Glutamatergic neuron (in vitro differentiated cells): ENCODE measurements around the gene CACNA1H. TPM values are rescaled to one million over a fixed set of nuclear protein-coding genes. Genes with fewer than 3 reads are reported as not detected.

Experiments used
- DNase-seq: peaks from one replicate; pipeline ENCODE4 v3.0.0; 2022
- H3K27ac Mint-ChIP-seq: one replicate; pipeline ENCODE4 v1.8.0; 2020; ENCODE audit warnings: mild to moderate bottlenecking, mixed read lengths, inconsistent platforms; ENCODE audit not compliant: unreplicated experiment
- H3K27me3 Mint-ChIP-seq: one replicate; pipeline ENCODE4 v1.8.0; 2020; ENCODE audit warnings: mild to moderate bottlenecking, moderate library complexity, mixed read lengths, inconsistent platforms; ENCODE audit not compliant: unreplicated experiment
- H3K36me3 Mint-ChIP-seq: one replicate; pipeline ENCODE4 v1.8.0; 2020; ENCODE audit warnings: mild to moderate bottlenecking, mixed read lengths, inconsistent platforms; ENCODE audit not compliant: unreplicated experiment
- H3K4me1 Mint-ChIP-seq: one replicate; pipeline ENCODE4 v1.8.0; 2020; ENCODE audit warnings: mild to moderate bottlenecking, low read depth, mixed read lengths, inconsistent platforms; ENCODE audit not compliant: unreplicated experiment
- H3K4me3 Mint-ChIP-seq: one replicate; pipeline ENCODE4 v1.8.0; 2020; ENCODE audit warnings: mild to moderate bottlenecking, mixed read lengths, inconsistent platforms; ENCODE audit not compliant: unreplicated experiment
- H3K9me3 Mint-ChIP-seq: one replicate; pipeline ENCODE4 v1.8.0; 2020; ENCODE audit warnings: mild to moderate bottlenecking, moderate library complexity, mixed read lengths, inconsistent platforms; ENCODE audit not compliant: unreplicated experiment
- CTCF ChIP-seq: fragments of 200-600 bp; sonication (generic); IDR thresholded peaks from one replicate; pipeline ENCODE4 v1.5.0; 2021; ENCODE audit not compliant: partially characterized antibody, unreplicated experiment
- total RNA-seq: library from RNA; stranded (reverse); fragmentation: NEBNext Ultra II Directional; extraction: Animal tissue kit (Norgen Biotek cat#: 25700); gene quantifications from one replicate; pipeline ENCODE4 v1.2.1, GENCODE V29; 2021; ENCODE audit not compliant: unreplicated experiment

The CACNA1H gene
- total RNA-seq, 1 donor from 2014 or later: 161 TPM

- no peak overlapping the region for H3K27ac Mint-ChIP-seq
- H3K27me3 Mint-ChIP-seq: peaks cover 1% of the 10 kb centered on the region
- H3K9me3 Mint-ChIP-seq: no peaks in the 10 kb centered on the region
- no peaks in the 10 kb centered on the region for H3K4me1 Mint-ChIP-seq
- DNase-seq: no peak
- no peak for TF ChIP-seq CTCF
- no peaks in the 10 kb centered on the region for H3K36me3 Mint-ChIP-seq
- no peak overlapping the region for H3K4me3 Mint-ChIP-seq
Observed at GRCh38 chr16:1119766-1120576, 32.9 kb upstream of the CACNA1H start.

GRCh38 chr16:1120577-1120941 is 32.3 kb upstream of the CACNA1H start:
- H3K27me3 Mint-ChIP-seq: peaks cover 1% of the 10 kb centered on the region
- no peak overlapping the region for H3K27ac Mint-ChIP-seq
- peak; percentile 29 for DNase-seq
- no peaks in the 10 kb centered on the region for H3K36me3 Mint-ChIP-seq
- no peak for TF ChIP-seq CTCF
- no peaks in the 10 kb centered on the region for H3K4me1 Mint-ChIP-seq
- no peaks in the 10 kb centered on the region for H3K9me3 Mint-ChIP-seq
- no peak overlapping the region for H3K4me3 Mint-ChIP-seq

- Mint-ChIP-seq H3K27ac (no peak overlapping the region), H3K9me3 (no peaks in the 10 kb centered on the region), H3K27me3 (peaks cover 1% of the 10 kb centered on the region), H3K4me1 (no peaks in the 10 kb centered on the region), H3K36me3 (no peaks in the 10 kb centered on the region), H3K4me3 (no peak overlapping the region)
- no peak for TF ChIP-seq CTCF
- DNase-seq: no peak
Observed at GRCh38 chr16:1121009-1121408, 31.9 kb upstream of the CACNA1H start.

GRCh38 chr16:1121601-1122397 is 31.1 kb upstream of the CACNA1H start:
- H3K4me1 Mint-ChIP-seq: no peaks in the 10 kb centered on the region
- peaks cover 1% of the 10 kb centered on the region for H3K27me3 Mint-ChIP-seq
- TF ChIP-seq CTCF: no peak
- H3K27ac Mint-ChIP-seq: peak overlapping the region; percentile 28
- H3K9me3 Mint-ChIP-seq: no peaks in the 10 kb centered on the region
- no peak for DNase-seq
- H3K36me3 Mint-ChIP-seq: no peaks in the 10 kb centered on the region
- no peak overlapping the region for H3K4me3 Mint-ChIP-seq

- no peak for TF ChIP-seq CTCF
- peaks cover 1% of the 10 kb centered on the region for H3K27me3 Mint-ChIP-seq
- H3K27ac Mint-ChIP-seq: no peak overlapping the region
- H3K9me3 Mint-ChIP-seq: no peaks in the 10 kb centered on the region
- no peak overlapping the region for H3K4me3 Mint-ChIP-seq
- H3K36me3 Mint-ChIP-seq: no peaks in the 10 kb centered on the region
- no peaks in the 10 kb centered on the region for H3K4me1 Mint-ChIP-seq
- no peak for DNase-seq
Observed at GRCh38 chr16:1122398-1122765, 30.5 kb upstream of the CACNA1H start.
